GM21717 (cell line): ENCODE data around the gene TEP1.
"Not testable (repeated sequence)": the region's sequence is repeated elsewhere in the genome, so short reads cannot be mapped to it uniquely, and the experiment has no call there.

ENCODE experiments used
- ATAC-seq: cut with Tn5 transposase; IDR thresholded peaks from one replicate; pipeline ENCODE4 v1.9.1; 2021; ENCODE audit warnings: mild to moderate bottlenecking, moderate library complexity; ENCODE audit not compliant: unreplicated experiment

TEP1 gene

GRCh38 chr14:20345366-20345765 is 67.9 kb downstream of the TEP1 start:
- no peak for ATAC-seq

- ATAC-seq = no peak
Measured at GRCh38 chr14:20343862-20344220, 69.5 kb downstream of the TEP1 start.

GRCh38 chr14:20343092-20343861 is 70.0 kb downstream of the TEP1 start, which contains the start of gene PARP2:
Gene PARP2, plus strand, starts transcription at chr14:20343635. Its CDS starts 7 bp downstream, at chr14:20343642.
- peak; percentile 92 for ATAC-seq

- ATAC-seq = no peak
Measured at GRCh38 chr14:20341646-20342045, 71.7 kb downstream of the TEP1 start.

GRCh38 chr14:20341032-20341431 is 72.3 kb downstream of the TEP1 start:
- ATAC-seq = not testable (repeated sequence)

- no peak for ATAC-seq
Measured at GRCh38 chr14:20334017-20334416, 79.3 kb downstream of the TEP1 start.

GRCh38 chr14:20333494-20333841 is 79.8 kb downstream of the TEP1 start:
- no peak for ATAC-seq

- peak; percentile 95 for ATAC-seq
Measured at GRCh38 chr14:20332788-20333493, 80.4 kb downstream of the TEP1 start, which contains the start of gene CCNB1IP1. Gene CCNB1IP1, minus strand, starts transcription at chr14:20333279. Its CDS starts 16,756 bp downstream, at chr14:20316523.

- ATAC-seq = no peak
Measured at GRCh38 chr14:20332431-20332787, 80.9 kb downstream of the TEP1 start.

- no peak for ATAC-seq
Measured at GRCh38 chr14:20331053-20331613, 82.2 kb downstream of the TEP1 start.

- ATAC-seq = no peak
Measured at GRCh38 chr14:20329355-20329754, 83.9 kb downstream of the TEP1 start.

- no peak for ATAC-seq
Measured at GRCh38 chr14:20328705-20329104, 84.6 kb downstream of the TEP1 start.

- no peak for ATAC-seq
Measured at GRCh38 chr14:20327005-20327869, 86.1 kb downstream of the TEP1 start.

GRCh38 chr14:20317720-20318119 is 95.6 kb downstream of the TEP1 start:
- no peak for ATAC-seq
